ENCODE measurements around the gene PTDSS2. TPM values are rescaled to one million over a fixed set of nuclear protein-coding genes. Genes with fewer than 3 reads are reported as not detected.

The PTDSS2 gene
- total RNA-seq, 1 donor from 2014 or later: 32.9 TPM

- peak overlapping the region; percentile 85 for H3K27ac ChIP-seq
- no peak for DNase-seq
- H3K9me3 ChIP-seq: no peaks in the 10 kb centered on the region
- TF ChIP-seq, protein P1, sequence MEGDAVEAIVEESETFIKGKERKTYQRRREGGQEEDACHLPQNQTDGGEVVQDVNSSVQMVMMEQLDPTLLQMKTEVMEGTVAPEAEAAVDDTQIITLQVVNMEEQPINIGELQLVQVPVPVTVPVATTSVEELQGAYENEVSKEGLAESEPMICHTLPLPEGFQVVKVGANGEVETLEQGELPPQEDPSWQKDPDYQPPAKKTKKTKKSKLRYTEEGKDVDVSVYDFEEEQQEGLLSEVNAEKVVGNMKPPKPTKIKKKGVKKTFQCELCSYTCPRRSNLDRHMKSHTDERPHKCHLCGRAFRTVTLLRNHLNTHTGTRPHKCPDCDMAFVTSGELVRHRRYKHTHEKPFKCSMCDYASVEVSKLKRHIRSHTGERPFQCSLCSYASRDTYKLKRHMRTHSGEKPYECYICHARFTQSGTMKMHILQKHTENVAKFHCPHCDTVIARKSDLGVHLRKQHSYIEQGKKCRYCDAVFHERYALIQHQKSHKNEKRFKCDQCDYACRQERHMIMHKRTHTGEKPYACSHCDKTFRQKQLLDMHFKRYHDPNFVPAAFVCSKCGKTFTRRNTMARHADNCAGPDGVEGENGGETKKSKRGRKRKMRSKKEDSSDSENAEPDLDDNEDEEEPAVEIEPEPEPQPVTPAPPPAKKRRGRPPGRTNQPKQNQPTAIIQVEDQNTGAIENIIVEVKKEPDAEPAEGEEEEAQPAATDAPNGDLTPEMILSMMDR (IDR thresholded peaks at IDR 0.05): no peak
- H3K36me3 ChIP-seq: peaks cover 15% of the 10 kb centered on the region
- H3K4me1 ChIP-seq: peaks cover 34% of the 10 kb centered on the region
- peak overlapping the region; percentile 75 for H3K4me3 ChIP-seq
- intact Hi-C loops (cut with DNase I): no loop called here
- peaks cover 4% of the 10 kb centered on the region for H3K27me3 ChIP-seq (ENCODE audit: low read depth)
- ATAC-seq: no peak
Observed at GRCh38 chr11:537622-538430, 87.7 kb downstream of the PTDSS2 start.

- H3K27me3 ChIP-seq (ENCODE audit: low read depth): peaks cover 4% of the 10 kb centered on the region
- H3K4me3 ChIP-seq: no peak overlapping the region
- TF ChIP-seq, protein P1 (IDR thresholded peaks at IDR 0.05): no peak
- no peaks in the 10 kb centered on the region for H3K9me3 ChIP-seq
- intact Hi-C loops (cut with DNase I): no loop called here
- no peak overlapping the region for H3K27ac ChIP-seq
- H3K4me1 ChIP-seq: peaks cover 32% of the 10 kb centered on the region
- peaks cover 7% of the 10 kb centered on the region for H3K36me3 ChIP-seq
- DNase-seq (peak; percentile 45), ATAC-seq (no peak)
Observed at GRCh38 chr11:538431-539051, 88.5 kb downstream of the PTDSS2 start.

- Histone ChIP-seq H3K4me1 (peaks cover 21% of the 10 kb centered on the region), H3K36me3 (no peaks in the 10 kb centered on the region), H3K9me3 (no peaks in the 10 kb centered on the region), H3K27ac (no peak overlapping the region), H3K27me3 (ENCODE audit: low read depth) (peaks cover 4% of the 10 kb centered on the region), H3K4me3 (no peak overlapping the region)
- intact Hi-C loops (cut with DNase I): no loop called here
- TF ChIP-seq, protein P1 (IDR thresholded peaks at IDR 0.05): no peak
- DNase-seq (no peak), ATAC-seq (no peak)
Observed at GRCh38 chr11:539971-540481, 89.9 kb downstream of the PTDSS2 start.

Other genes with a start within 250 kb of the PTDSS2 start
- gene BET1L, start 242.9 kb upstream of the PTDSS2 start, total RNA-seq: 54.2 TPM
- gene RIC8A, start 242.6 kb upstream of the PTDSS2 start, total RNA-seq: 103 TPM
- 17.6 TPM for gene SIRT3, start 213.9 kb upstream of the PTDSS2 start, total RNA-seq
- gene PSMD13, start 213.3 kb upstream of the PTDSS2 start, total RNA-seq: 89.5 TPM
- 1.3 TPM for gene NLRP6, start 171.9 kb upstream of the PTDSS2 start, total RNA-seq
- 163 TPM for gene PGGHG, start 161.2 kb upstream of the PTDSS2 start, total RNA-seq
- not detected for gene IFITM5, start 150.8 kb upstream of the PTDSS2 start, total RNA-seq
- gene IFITM2, start 142.5 kb upstream of the PTDSS2 start, total RNA-seq: 607 TPM
- gene IFITM1, start 136.2 kb upstream of the PTDSS2 start, total RNA-seq: 128 TPM
- 767 TPM for gene IFITM3, start 129.4 kb upstream of the PTDSS2 start, total RNA-seq
- 0.38 TPM for gene B4GALNT4, start 80.8 kb upstream of the PTDSS2 start, total RNA-seq
- gene PKP3, start 56.1 kb upstream of the PTDSS2 start, total RNA-seq: 23.1 TPM
- 91.8 TPM for gene SIGIRR, start 35.3 kb upstream of the PTDSS2 start, total RNA-seq
- 21.6 TPM for gene ANO9, start 8.3 kb upstream of the PTDSS2 start, total RNA-seq
- gene RNH1, start 57.0 kb downstream of the PTDSS2 start, total RNA-seq: 237 TPM
- gene HRAS, start 85.3 kb downstream of the PTDSS2 start, total RNA-seq: 36.3 TPM
- 7.6 TPM for gene LRRC56, start 87.2 kb downstream of the PTDSS2 start, total RNA-seq
- gene LMNTD2, start 110.5 kb downstream of the PTDSS2 start, total RNA-seq: 6.0 TPM
- 71.5 TPM for gene RASSF7, start 110.7 kb downstream of the PTDSS2 start, total RNA-seq
- 31.5 TPM for gene PHRF1, start 126.2 kb downstream of the PTDSS2 start, total RNA-seq
- 84.8 TPM for gene IRF7, start 165.7 kb downstream of the PTDSS2 start, total RNA-seq
- not detected for gene CDHR5, start 174.7 kb downstream of the PTDSS2 start, total RNA-seq
- not detected for gene SCT, start 176.9 kb downstream of the PTDSS2 start, total RNA-seq
- 1.3 TPM for gene DRD4, start 187.0 kb downstream of the PTDSS2 start, total RNA-seq
- 32.0 TPM for gene DEAF1, start 244.9 kb downstream of the PTDSS2 start, total RNA-seq
- gene TMEM80, start 245.5 kb downstream of the PTDSS2 start, total RNA-seq: 33.9 TPM

Measured in lower lobe of right lung (tissue), 2 donors.